Suprapubic skin (tissue), 4 donors: ENCODE results near the gene TMEM259.

ENCODE experiments used
- EP300 ChIP-seq: sonication (generic); formaldehyde crosslinking; IDR thresholded peaks from one replicate; pipeline ENCODE4 v1.6.1; 2017; ENCODE audit warnings: antibody characterized with exemption
- POLR2A ChIP-seq, 2 donors: fragments of 450-650 bp; IDR thresholded peaks; one replicate each; pipeline ENCODE4 v1.6.1; 2017; ENCODE audit warnings: antibody characterized with exemption in 2 of 2, mild to moderate bottlenecking in 2 of 2, moderate library complexity in 2 of 2
- POLR2AphosphoS5 ChIP-seq, 3 donors: sonication (generic); formaldehyde crosslinking; IDR thresholded peaks; one replicate each; pipeline ENCODE4 v1.6.1; 2017; ENCODE audit warnings: antibody characterized with exemption in 3 of 3
- TF ChIP-seq, protein P1 (sequence below), 2 donors: fragments of 200-600 bp in 1 of 2; fragments of 450-650 bp in 1 of 2; sonication (generic) in 1 of 2; IDR thresholded peaks; one replicate each; pipeline ENCODE4 v1.5.1; 2016 to 2019; ENCODE audit warnings: antibody characterized with exemption in 2 of 2, mild to moderate bottlenecking in 1 of 2, moderate library complexity in 1 of 2

DNA sequence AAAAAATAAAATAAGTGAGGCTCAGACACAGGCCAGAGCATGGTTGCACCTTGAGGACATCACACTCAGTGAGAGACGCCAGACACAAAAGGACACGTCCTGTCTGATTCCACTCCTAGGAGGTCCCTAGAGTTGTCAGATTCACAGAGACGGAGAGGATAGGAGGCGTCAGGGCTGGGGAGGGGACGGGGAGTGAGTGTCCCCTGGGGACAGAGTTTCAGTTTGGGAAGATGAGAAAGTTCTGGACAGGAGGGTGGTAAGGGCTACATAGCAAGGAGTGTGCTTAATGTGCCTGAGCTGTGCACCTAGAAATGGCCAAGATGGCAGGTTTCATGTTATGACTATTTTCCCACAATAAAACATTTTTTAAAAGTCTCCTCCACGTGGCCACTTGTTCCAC is 22.9 kb downstream of the TMEM259 start:
- no peak for TF ChIP-seq POLR2A (IDR thresholded peaks at IDR 0.05)
- TF ChIP-seq, protein P1, sequence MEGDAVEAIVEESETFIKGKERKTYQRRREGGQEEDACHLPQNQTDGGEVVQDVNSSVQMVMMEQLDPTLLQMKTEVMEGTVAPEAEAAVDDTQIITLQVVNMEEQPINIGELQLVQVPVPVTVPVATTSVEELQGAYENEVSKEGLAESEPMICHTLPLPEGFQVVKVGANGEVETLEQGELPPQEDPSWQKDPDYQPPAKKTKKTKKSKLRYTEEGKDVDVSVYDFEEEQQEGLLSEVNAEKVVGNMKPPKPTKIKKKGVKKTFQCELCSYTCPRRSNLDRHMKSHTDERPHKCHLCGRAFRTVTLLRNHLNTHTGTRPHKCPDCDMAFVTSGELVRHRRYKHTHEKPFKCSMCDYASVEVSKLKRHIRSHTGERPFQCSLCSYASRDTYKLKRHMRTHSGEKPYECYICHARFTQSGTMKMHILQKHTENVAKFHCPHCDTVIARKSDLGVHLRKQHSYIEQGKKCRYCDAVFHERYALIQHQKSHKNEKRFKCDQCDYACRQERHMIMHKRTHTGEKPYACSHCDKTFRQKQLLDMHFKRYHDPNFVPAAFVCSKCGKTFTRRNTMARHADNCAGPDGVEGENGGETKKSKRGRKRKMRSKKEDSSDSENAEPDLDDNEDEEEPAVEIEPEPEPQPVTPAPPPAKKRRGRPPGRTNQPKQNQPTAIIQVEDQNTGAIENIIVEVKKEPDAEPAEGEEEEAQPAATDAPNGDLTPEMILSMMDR (IDR thresholded peaks at IDR 0.05), result no peak
- TF ChIP-seq POLR2AphosphoS5 (IDR thresholded peaks at IDR 0.05), result no peak
- no peak for TF ChIP-seq EP300
